ENCODE results near the gene ZNF784. TPM values are rescaled to one million over a fixed set of nuclear protein-coding genes. Genes with fewer than 3 reads are reported as not detected.

ZNF784 gene
- total and polyA plus RNA-seq, 2 of the 13 experiments (the other 11 are each of a cell fraction or from before 2014, with no cell fraction given), result 4.1 to 4.2 TPM

DNA sequence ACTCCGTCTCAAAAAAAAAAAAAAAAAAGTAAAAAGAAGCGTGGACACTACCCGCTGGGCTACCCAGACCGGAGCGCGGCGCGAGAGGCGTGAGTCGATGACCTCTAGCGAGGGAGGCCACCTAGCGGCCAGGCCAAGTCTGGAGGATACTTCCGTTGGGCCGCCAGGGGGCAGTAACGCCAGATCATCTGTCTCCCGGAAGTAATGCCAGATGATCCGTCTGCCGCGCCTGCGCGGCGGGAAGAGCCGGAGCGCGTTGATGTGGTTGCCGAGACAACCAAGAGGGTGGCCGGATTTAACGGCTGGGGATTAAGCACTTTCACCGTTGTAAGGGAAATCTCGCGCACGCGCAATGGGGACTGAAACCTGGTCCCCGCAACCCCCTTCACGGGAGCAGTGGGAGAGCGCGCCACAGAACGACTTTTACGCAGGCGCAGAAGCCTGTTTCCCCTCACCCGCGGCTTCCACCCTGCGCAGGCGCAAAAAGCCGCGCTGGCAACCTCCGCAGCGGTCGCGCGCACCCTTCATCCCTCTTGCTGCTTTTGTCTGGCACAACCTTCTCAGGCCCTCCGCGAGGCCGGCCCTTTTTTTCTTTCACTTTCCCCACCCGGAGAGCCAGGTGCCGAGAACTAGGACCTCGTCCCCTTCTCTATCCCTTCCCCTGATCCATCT, 29.4 kb upstream of the ZNF784 start (continued):
- TF ChIP-seq, protein P1, sequence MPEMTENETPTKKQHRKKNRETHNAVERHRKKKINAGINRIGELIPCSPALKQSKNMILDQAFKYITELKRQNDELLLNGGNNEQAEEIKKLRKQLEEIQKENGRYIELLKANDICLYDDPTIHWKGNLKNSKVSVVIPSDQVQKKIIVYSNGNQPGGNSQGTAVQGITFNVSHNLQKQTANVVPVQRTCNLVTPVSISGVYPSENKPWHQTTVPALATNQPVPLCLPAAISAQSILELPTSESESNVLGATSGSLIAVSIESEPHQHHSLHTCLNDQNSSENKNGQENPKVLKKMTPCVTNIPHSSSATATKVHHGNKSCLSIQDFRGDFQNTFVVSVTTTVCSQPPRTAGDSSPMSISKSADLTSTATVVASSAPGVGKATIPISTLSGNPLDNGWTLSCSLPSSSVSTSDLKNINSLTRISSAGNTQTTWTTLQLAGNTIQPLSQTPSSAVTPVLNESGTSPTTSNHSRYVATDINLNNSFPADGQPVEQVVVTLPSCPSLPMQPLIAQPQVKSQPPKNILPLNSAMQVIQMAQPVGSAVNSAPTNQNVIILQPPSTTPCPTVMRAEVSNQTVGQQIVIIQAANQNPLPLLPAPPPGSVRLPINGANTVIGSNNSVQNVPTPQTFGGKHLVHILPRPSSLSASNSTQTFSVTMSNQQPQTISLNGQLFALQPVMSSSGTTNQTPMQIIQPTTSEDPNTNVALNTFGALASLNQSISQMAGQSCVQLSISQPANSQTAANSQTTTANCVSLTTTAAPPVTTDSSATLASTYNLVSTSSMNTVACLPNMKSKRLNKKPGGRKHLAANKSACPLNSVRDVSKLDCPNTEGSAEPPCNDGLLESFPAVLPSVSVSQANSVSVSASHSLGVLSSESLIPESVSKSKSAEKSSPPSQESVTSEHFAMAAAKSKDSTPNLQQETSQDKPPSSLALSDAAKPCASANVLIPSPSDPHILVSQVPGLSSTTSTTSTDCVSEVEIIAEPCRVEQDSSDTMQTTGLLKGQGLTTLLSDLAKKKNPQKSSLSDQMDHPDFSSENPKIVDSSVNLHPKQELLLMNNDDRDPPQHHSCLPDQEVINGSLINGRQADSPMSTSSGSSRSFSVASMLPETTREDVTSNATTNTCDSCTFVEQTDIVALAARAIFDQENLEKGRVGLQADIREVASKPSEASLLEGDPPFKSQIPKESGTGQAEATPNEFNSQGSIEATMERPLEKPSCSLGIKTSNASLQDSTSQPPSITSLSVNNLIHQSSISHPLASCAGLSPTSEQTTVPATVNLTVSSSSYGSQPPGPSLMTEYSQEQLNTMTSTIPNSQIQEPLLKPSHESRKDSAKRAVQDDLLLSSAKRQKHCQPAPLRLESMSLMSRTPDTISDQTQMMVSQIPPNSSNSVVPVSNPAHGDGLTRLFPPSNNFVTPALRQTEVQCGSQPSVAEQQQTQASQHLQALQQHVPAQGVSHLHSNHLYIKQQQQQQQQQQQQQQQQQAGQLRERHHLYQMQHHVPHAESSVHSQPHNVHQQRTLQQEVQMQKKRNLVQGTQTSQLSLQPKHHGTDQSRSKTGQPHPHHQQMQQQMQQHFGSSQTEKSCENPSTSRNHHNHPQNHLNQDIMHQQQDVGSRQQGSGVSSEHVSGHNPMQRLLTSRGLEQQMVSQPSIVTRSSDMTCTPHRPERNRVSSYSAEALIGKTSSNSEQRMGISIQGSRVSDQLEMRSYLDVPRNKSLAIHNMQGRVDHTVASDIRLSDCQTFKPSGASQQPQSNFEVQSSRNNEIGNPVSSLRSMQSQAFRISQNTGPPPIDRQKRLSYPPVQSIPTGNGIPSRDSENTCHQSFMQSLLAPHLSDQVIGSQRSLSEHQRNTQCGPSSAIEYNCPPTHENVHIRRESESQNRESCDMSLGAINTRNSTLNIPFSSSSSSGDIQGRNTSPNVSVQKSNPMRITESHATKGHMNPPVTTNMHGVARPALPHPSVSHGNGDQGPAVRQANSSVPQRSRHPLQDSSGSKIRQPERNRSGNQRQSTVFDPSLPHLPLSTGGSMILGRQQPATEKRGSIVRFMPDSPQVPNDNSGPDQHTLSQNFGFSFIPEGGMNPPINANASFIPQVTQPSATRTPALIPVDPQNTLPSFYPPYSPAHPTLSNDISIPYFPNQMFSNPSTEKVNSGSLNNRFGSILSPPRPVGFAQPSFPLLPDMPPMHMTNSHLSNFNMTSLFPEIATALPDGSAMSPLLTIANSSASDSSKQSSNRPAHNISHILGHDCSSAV (CRISPR knock-in tag; IDR thresholded peaks at IDR 0.05; ENCODE audit: borderline replicate concordance), result no peak; the same call in 1 of the 2 replicates
- TF ChIP-seq MAZ (IDR thresholded peaks at IDR 0.05; ENCODE audit: borderline replicate concordance, low read depth, low read length), result peak; percentile 18; the same call in 1 of the 2 replicates
- no peak; the same call in 1 of the 2 replicates for TF ChIP-seq MAZ (CRISPR knock-in tag; IDR thresholded peaks at IDR 0.05; ENCODE audit: low read depth)
- no peak for TF ChIP-seq MED13 (CRISPR knock-in tag; IDR thresholded peaks at IDR 0.05)
- peak; percentile 11; the same call in 1 of the 2 replicates for TF ChIP-seq FOXO1 (CRISPR knock-in tag; IDR thresholded peaks at IDR 0.05)
- peak; percentile 25; the same call in 1 of the 2 replicates for TF ChIP-seq CBFB (CRISPR knock-in tag; IDR thresholded peaks at IDR 0.05)
- peak; percentile 61; the same call in 1 of the 2 replicates for TF ChIP-seq ZNF788 (CRISPR knock-in tag; IDR thresholded peaks at IDR 0.05; ENCODE audit: borderline replicate concordance)
- no peak for TF ChIP-seq ZNF652 (CRISPR knock-in tag; IDR thresholded peaks at IDR 0.05; ENCODE audit: borderline replicate concordance, low read depth)
- TF ChIP-seq BRD4 (CRISPR knock-in tag; IDR thresholded peaks at IDR 0.05), result no peak
- peak; percentile 84 for TF ChIP-seq GATAD1 (CRISPR knock-in tag; IDR thresholded peaks at IDR 0.05)
- peak; percentile 29 for TF ChIP-seq KDM5B (CRISPR knock-in tag; IDR thresholded peaks at IDR 0.05; ENCODE audit: borderline replicate concordance)
- TF ChIP-seq, protein P2, sequence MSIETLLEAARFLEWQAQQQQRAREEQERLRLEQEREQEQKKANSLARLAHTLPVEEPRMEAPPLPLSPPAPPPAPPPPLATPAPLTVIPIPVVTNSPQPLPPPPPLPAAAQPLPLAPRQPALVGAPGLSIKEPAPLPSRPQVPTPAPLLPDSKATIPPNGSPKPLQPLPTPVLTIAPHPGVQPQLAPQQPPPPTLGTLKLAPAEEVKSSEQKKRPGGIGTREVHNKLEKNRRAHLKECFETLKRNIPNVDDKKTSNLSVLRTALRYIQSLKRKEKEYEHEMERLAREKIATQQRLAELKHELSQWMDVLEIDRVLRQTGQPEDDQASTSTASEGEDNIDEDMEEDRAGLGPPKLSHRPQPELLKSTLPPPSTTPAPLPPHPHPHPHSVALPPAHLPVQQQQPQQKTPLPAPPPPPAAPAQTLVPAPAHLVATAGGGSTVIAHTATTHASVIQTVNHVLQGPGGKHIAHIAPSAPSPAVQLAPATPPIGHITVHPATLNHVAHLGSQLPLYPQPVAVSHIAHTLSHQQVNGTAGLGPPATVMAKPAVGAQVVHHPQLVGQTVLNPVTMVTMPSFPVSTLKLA (IDR thresholded peaks at IDR 0.05), result 0 out of 2 replicates have a peak, but pooled peaks have one; percentile 0
- TF ChIP-seq AGO1 (IDR thresholded peaks at IDR 0.05; ENCODE audit: low read depth, low read length, poor library complexity, severe bottlenecking), result peak; percentile 36
- no peak for TF ChIP-seq ZNF234 (CRISPR knock-in tag; conservative IDR thresholded peaks at IDR 0.05)
- TF ChIP-seq ZNF75D (CRISPR knock-in tag; IDR thresholded peaks at IDR 0.05; ENCODE audit: borderline replicate concordance), result no peak
- TF ChIP-seq ZNF737 (CRISPR knock-in tag; IDR thresholded peaks at IDR 0.05; ENCODE audit: borderline replicate concordance), result no peak; the same call in 1 of the 2 replicates
- TF ChIP-seq SOX6 (IDR thresholded peaks at IDR 0.05), result no peak
- peak; percentile 49; the same call in 1 of the 2 replicates for TF ChIP-seq SOX6 (CRISPR knock-in tag; IDR thresholded peaks at IDR 0.05)
- no peak for TF ChIP-seq ZNF329 (CRISPR knock-in tag; IDR thresholded peaks at IDR 0.05; ENCODE audit: low read depth)

All from HepG2 (cell line).